ENCODE measurements around the gene PRLR. TPM values are rescaled to one million over a fixed set of nuclear protein-coding genes. Genes with fewer than 3 reads are reported as not detected.

Gene PRLR
- total and polyA plus RNA-seq, 10 of the 15 experiments (the other 5 are each of a cell fraction or from before 2014, with no cell fraction given), result 0.03 to 8.1 (median 0.20) TPM

- H3K36me3 ChIP-seq (ENCODE audit: control insufficient read depth in 2 of 2, insufficient read depth in 2 of 2, low read length in 1 of 2), result no peaks in the 10 kb centered on the region
- no peaks in the 10 kb centered on the region for H3K79me2 ChIP-seq (ENCODE audit: control insufficient read depth, insufficient read depth, low read length)
- in situ Hi-C loops (cut with MboI), result no loop called here
- WGBS (ENCODE audit: insufficient coverage, insufficient replicate concordance, low lambda C conversion rate, missing lambda C conversion rate), result 18% methylated on average over 2 of the region's 2 CpGs
- SMC1A ChIA-PET (ENCODE audit: uncharacterized antibody, unreplicated experiment), result no interaction called here
- RAD21 ChIA-PET (ENCODE audit: unreplicated experiment), result no interaction called here
- CTCF ChIA-PET, result no interaction called here
- no peaks in the 10 kb centered on the region for H4K20me1 ChIP-seq (ENCODE audit: control insufficient read depth, insufficient read depth)
- no peak overlapping the region for H3K9ac ChIP-seq (ENCODE audit: control insufficient read depth, insufficient read depth, low read length)
- POLR2A ChIA-PET, result no interaction called here
- DNase-seq (ENCODE audit: low read depth, low spot score) (no peak), ATAC-seq (no peak), FAIRE-seq (no peak)
- H3K27me3 ChIP-seq (replicated peaks in 1 of 2; ENCODE audit: control insufficient read depth in 2 of 2, insufficient read depth in 2 of 2, low read length in 1 of 2), result no peaks in the 10 kb centered on the region
- no peaks in the 10 kb centered on the region for H3K9me3 ChIP-seq (replicated peaks; ENCODE audit: control insufficient read depth, insufficient read depth, low read length)
- H2AFZ ChIP-seq (ENCODE audit: control insufficient read depth, low read depth, low read length), result no peak overlapping the region
- intact Hi-C loops (cut with micrococcal nuclease; ENCODE audit: unreplicated experiment), result no loop called here
- no TSS peak for BruUV-seq (replicated peaks)
- no peak overlapping the region for H3K4me3 ChIP-seq
- no peak for TF ChIP-seq ZBTB4 (CRISPR knock-in tag; IDR thresholded peaks at IDR 0.05)
- TF ChIP-seq HDAC6 (IDR thresholded peaks at IDR 0.05; ENCODE audit: unreplicated experiment), result no peak
- TF ChIP-seq ATF3 (IDR thresholded peaks at IDR 0.05; ENCODE audit: borderline replicate concordance, extremely low read depth, low read depth, low read length), result no peak
- no peak for TF ChIP-seq CHD2 (IDR thresholded peaks at IDR 0.05; ENCODE audit: borderline replicate concordance, low read depth, low read length)
- H3K4me2 ChIP-seq (ENCODE audit: control insufficient read depth, insufficient read depth), result no peak overlapping the region
- no peak overlapping the region for H3K27ac ChIP-seq (ENCODE audit: control insufficient read depth, insufficient read depth)
- H3K4me1 ChIP-seq (ENCODE audit: control insufficient read depth, insufficient read depth, low read length), result no peaks in the 10 kb centered on the region
Observed at GRCh38 chr5:35060236-35060635, 170.1 kb downstream of the PRLR start.

- in situ Hi-C loops (cut with MboI), result no loop called here
- H2AFZ ChIP-seq (ENCODE audit: control insufficient read depth, low read depth, low read length), result no peak overlapping the region
- RAD21 ChIA-PET (ENCODE audit: unreplicated experiment), result no interaction called here
- no peak for TF ChIP-seq MTA3 (IDR thresholded peaks at IDR 0.05; ENCODE audit: borderline replicate concordance, low read length)
- TF ChIP-seq SIN3A (IDR thresholded peaks at IDR 0.05; ENCODE audit: low read depth, low read length), result no peak
- TF ChIP-seq BCL3 (IDR thresholded peaks at IDR 0.05; ENCODE audit: borderline replicate concordance, insufficient read depth, low read depth, low read length, poor library complexity, severe bottlenecking), result no peak
- no peaks in the 10 kb centered on the region for H3K9me3 ChIP-seq (replicated peaks; ENCODE audit: control insufficient read depth, insufficient read depth, low read length)
- BruUV-seq (replicated peaks), result no TSS peak
- DNase-seq (ENCODE audit: low read depth, low spot score) (no peak), FAIRE-seq (no peak), ATAC-seq (no peak)
- CTCF ChIA-PET, result interaction anchor here (0.9 kb wide), 1 partner anchor 153 kb away, joined by 3 read pairs; no protein-coding TSS in a partner anchor
- H3K4me2 ChIP-seq (ENCODE audit: control insufficient read depth, insufficient read depth), result no peak overlapping the region
- no peak overlapping the region for H3K4me3 ChIP-seq
- no peaks in the 10 kb centered on the region for H3K36me3 ChIP-seq (ENCODE audit: control insufficient read depth in 2 of 2, insufficient read depth in 2 of 2, low read length in 1 of 2)
- H3K27ac ChIP-seq (ENCODE audit: control insufficient read depth, insufficient read depth), result no peak overlapping the region
- SMC1A ChIA-PET (ENCODE audit: uncharacterized antibody, unreplicated experiment), result no interaction called here
- intact Hi-C loops (cut with micrococcal nuclease; ENCODE audit: unreplicated experiment), result no loop called here
- H3K27me3 ChIP-seq (replicated peaks in 1 of 2; ENCODE audit: control insufficient read depth in 2 of 2, insufficient read depth in 2 of 2, low read length in 1 of 2), result no peaks in the 10 kb centered on the region
- no peaks in the 10 kb centered on the region for H3K79me2 ChIP-seq (ENCODE audit: control insufficient read depth, insufficient read depth, low read length)
- POLR2A ChIA-PET, result no interaction called here
- no peak overlapping the region for H3K9ac ChIP-seq (ENCODE audit: control insufficient read depth, insufficient read depth, low read length)
- no peaks in the 10 kb centered on the region for H4K20me1 ChIP-seq (ENCODE audit: control insufficient read depth, insufficient read depth)
- H3K4me1 ChIP-seq (ENCODE audit: control insufficient read depth, insufficient read depth, low read length), result no peaks in the 10 kb centered on the region
Observed at GRCh38 chr5:35059251-35059650, 171.0 kb downstream of the PRLR start.
